ENCODE data around the gene PSMD11. TPM values are rescaled to one million over a fixed set of nuclear protein-coding genes. Genes with fewer than 3 reads are reported as not detected.

The PSMD11 gene
- total and polyA plus RNA-seq, 2 of the 13 experiments (the other 11 are each of a cell fraction or from before 2014, with no cell fraction given): 69.8 to 152 TPM

GRCh38 chr17:32527146-32527545 lies 82.8 kb downstream of the PSMD11 start (continued):
- TF ChIP-seq, protein P1, sequence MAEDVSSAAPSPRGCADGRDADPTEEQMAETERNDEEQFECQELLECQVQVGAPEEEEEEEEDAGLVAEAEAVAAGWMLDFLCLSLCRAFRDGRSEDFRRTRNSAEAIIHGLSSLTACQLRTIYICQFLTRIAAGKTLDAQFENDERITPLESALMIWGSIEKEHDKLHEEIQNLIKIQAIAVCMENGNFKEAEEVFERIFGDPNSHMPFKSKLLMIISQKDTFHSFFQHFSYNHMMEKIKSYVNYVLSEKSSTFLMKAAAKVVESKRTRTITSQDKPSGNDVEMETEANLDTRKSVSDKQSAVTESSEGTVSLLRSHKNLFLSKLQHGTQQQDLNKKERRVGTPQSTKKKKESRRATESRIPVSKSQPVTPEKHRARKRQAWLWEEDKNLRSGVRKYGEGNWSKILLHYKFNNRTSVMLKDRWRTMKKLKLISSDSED (CRISPR knock-in tag; IDR thresholded peaks at IDR 0.05): no peak

- FAIRE-seq (no peak), DNase-seq (ENCODE audit: low spot score) (no peak), ATAC-seq (no peak)
- POLR2A ChIA-PET: no interaction called here
- no peaks in the 10 kb centered on the region for H3K4me1 ChIP-seq (ENCODE audit: insufficient read depth, low read length)
- TF ChIP-seq FOXA1 (IDR thresholded peaks at IDR 0.05) (no peak), FOXA1 (CRISPR knock-in tag; IDR thresholded peaks at IDR 0.05) (no peak), ZSCAN25 (CRISPR knock-in tag; IDR thresholded peaks at IDR 0.05) (no peak), ZSCAN30 (CRISPR knock-in tag; IDR thresholded peaks at IDR 0.05) (no peak), NFE2L1 (CRISPR knock-in tag; IDR thresholded peaks at IDR 0.05; ENCODE audit: borderline replicate concordance) (no peak), ZNF552 (CRISPR knock-in tag; IDR thresholded peaks at IDR 0.05; ENCODE audit: borderline replicate concordance) (no peak), CTCF (CRISPR knock-in tag; IDR thresholded peaks at IDR 0.05) (no peak), ZBTB46 (CRISPR knock-in tag; IDR thresholded peaks at IDR 0.05; ENCODE audit: borderline replicate concordance) (no peak), ZNF30 (CRISPR knock-in tag; IDR thresholded peaks at IDR 0.05) (no peak), FOXK1 (CRISPR knock-in tag; IDR thresholded peaks at IDR 0.05; ENCODE audit: borderline replicate concordance, low read depth) (no peak), HDAC1 (CRISPR knock-in tag; IDR thresholded peaks at IDR 0.05) (no peak), ZNF878 (CRISPR knock-in tag; IDR thresholded peaks at IDR 0.05) (no peak), ZNF232 (CRISPR knock-in tag; IDR thresholded peaks at IDR 0.05; ENCODE audit: borderline replicate concordance) (no peak)
- TF ChIP-seq, protein P2, sequence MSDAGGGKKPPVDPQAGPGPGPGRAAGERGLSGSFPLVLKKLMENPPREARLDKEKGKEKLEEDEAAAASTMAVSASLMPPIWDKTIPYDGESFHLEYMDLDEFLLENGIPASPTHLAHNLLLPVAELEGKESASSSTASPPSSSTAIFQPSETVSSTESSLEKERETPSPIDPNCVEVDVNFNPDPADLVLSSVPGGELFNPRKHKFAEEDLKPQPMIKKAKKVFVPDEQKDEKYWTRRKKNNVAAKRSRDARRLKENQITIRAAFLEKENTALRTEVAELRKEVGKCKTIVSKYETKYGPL (CRISPR knock-in tag; IDR thresholded peaks at IDR 0.05): no peak
- TF ChIP-seq, protein P3, sequence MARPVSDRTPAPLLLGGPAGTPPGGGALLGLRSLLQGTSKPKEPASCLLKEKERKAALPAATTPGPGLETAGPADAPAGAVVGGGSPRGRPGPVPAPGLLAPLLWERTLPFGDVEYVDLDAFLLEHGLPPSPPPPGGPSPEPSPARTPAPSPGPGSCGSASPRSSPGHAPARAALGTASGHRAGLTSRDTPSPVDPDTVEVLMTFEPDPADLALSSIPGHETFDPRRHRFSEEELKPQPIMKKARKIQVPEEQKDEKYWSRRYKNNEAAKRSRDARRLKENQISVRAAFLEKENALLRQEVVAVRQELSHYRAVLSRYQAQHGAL (CRISPR knock-in tag; IDR thresholded peaks at IDR 0.05; ENCODE audit: not compliant biosample characterization): no peak
- no peak overlapping the region for H3K27ac ChIP-seq (ENCODE audit: extremely low read length, insufficient read depth, low read length)
- no peaks in the 10 kb centered on the region for H3K27me3 ChIP-seq (ENCODE audit: control insufficient read depth in 1 of 2, insufficient read depth in 2 of 2, low read length in 2 of 2)
- H3K79me2 ChIP-seq (ENCODE audit: insufficient read depth, low read length): no peaks in the 10 kb centered on the region
- CTCF ChIA-PET (ENCODE audit: low intra/inter-chr PET ratio, low total read pairs): no interaction called here
- no peak overlapping the region for H2AFZ ChIP-seq (ENCODE audit: low read length)
- H3K36me3 ChIP-seq (replicated peaks in 1 of 2; ENCODE audit: control insufficient read depth in 1 of 2, insufficient read depth in 2 of 2, low read length in 2 of 2): no peaks in the 10 kb centered on the region
- no peak overlapping the region for H3K4me2 ChIP-seq (ENCODE audit: low read depth, low read length)
- no peak overlapping the region for H3K4me3 ChIP-seq (replicated peaks in 1 of 3; ENCODE audit: insufficient read depth in 1 of 3, low read depth in 2 of 3, low read length in 3 of 3)
- no peaks in the 10 kb centered on the region for H3K9me3 ChIP-seq (ENCODE audit: low read length)
- whole genome bisulfite sequencing (ENCODE audit: low lambda C conversion rate): 90% methylated on average over 7 of the region's 7 CpGs
- no TSS peak for BruUV-seq (replicated peaks)
- no peaks in the 10 kb centered on the region for H4K20me1 ChIP-seq (ENCODE audit: insufficient read depth, low read length)
- no peak overlapping the region for H3K9ac ChIP-seq (ENCODE audit: insufficient read depth, low read depth, low read length)
- in situ Hi-C loops (cut with HindIII; ENCODE audit: extremely low pct_ligation_motif_present, low pct_unique_long_range_greater_than_20kb) (no loop called here), intact Hi-C loops (cut with micrococcal nuclease; ENCODE audit: unreplicated experiment) (no loop called here)
These were observed 84.5 kb downstream of the PSMD11 start for GRCh38 chr17:32528825-32529224.
